ENCODE data around the gene UCHL1.
A peak's percentile ranks its signal among the peaks of the same experiment; 100 is the strongest.

DNA sequence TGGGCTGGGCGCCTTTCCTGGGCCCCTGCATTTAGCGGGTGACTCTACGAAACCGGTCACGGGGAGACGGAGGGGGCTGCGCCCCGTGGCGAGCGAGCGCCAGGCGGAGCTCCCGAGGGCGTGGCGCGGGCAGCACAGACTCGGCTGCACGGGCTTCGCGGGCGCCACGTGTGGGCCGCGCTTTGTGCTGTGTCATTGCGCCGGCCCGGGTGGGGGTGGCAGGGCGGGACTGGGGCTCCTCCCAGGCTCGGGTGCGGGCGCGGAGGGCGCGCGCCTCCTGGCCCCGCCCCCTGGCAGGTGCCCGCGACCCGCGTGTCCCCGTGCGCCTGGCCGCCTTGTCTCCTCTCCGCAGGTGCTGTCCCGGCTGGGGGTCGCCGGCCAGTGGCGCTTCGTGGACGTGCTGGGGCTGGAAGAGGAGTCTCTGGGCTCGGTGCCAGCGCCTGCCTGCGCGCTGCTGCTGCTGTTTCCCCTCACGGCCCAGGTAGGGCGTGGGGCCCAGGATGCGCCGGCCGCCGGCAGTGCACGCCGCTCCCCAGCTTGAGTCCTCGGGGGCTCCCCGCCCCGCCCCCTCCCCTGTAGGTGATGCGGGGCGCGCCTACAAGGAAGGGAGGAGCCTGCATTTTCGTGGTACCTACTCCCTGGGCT is 651 bp downstream of the UCHL1 start:
- TF ChIP-seq, protein P1, sequence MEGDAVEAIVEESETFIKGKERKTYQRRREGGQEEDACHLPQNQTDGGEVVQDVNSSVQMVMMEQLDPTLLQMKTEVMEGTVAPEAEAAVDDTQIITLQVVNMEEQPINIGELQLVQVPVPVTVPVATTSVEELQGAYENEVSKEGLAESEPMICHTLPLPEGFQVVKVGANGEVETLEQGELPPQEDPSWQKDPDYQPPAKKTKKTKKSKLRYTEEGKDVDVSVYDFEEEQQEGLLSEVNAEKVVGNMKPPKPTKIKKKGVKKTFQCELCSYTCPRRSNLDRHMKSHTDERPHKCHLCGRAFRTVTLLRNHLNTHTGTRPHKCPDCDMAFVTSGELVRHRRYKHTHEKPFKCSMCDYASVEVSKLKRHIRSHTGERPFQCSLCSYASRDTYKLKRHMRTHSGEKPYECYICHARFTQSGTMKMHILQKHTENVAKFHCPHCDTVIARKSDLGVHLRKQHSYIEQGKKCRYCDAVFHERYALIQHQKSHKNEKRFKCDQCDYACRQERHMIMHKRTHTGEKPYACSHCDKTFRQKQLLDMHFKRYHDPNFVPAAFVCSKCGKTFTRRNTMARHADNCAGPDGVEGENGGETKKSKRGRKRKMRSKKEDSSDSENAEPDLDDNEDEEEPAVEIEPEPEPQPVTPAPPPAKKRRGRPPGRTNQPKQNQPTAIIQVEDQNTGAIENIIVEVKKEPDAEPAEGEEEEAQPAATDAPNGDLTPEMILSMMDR (IDR thresholded peaks at IDR 0.05): peak in 1 of 7 experiments; percentile 4
- no peak for TF ChIP-seq POLR2A (IDR thresholded peaks at IDR 0.05)
